Measurements from ENCODE around the gene CFB.

DNA sequence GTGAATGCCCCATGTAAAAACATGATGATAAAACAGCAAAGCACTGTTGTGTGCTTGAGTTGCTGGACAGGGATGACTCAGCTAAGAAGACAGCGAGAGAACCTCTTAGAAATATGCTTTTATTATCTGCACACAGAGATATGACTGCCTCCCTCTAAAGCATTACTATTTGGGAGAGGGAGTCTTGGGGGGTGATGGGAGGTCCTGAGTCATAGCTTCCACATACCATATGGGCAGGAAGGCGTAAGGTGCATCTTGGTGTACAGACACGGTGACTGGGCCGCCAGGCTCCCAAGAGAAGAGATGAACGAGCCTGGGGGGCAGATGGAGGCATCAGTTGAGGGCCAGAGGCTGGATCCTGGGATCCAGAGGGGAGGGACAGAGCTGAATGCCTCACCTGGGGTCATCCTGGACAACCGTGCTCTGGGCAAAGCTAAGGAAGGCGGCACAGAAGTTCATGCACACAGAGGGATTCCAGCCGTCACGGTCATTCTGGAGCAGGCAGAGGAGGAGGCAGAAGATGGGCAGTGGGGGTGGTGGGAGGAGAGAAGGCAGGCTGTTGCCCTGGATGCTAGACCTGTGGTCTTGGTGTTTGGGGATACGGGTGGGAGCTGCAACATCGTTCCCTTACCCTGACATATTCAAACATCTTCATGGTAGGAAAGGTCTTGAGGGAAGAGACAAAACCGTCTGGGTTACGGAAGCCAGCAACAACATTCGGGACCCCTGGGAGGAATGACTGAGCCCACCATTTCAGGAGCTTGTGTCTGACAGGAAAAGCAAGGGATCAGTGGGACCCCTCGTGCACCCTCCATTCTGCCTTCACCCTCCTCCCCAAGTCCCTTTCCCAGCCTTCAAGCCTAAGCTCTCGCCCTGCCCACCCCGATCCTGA lies 24.1 kb downstream of the CFB start:
- TF ChIP-seq, protein P1, sequence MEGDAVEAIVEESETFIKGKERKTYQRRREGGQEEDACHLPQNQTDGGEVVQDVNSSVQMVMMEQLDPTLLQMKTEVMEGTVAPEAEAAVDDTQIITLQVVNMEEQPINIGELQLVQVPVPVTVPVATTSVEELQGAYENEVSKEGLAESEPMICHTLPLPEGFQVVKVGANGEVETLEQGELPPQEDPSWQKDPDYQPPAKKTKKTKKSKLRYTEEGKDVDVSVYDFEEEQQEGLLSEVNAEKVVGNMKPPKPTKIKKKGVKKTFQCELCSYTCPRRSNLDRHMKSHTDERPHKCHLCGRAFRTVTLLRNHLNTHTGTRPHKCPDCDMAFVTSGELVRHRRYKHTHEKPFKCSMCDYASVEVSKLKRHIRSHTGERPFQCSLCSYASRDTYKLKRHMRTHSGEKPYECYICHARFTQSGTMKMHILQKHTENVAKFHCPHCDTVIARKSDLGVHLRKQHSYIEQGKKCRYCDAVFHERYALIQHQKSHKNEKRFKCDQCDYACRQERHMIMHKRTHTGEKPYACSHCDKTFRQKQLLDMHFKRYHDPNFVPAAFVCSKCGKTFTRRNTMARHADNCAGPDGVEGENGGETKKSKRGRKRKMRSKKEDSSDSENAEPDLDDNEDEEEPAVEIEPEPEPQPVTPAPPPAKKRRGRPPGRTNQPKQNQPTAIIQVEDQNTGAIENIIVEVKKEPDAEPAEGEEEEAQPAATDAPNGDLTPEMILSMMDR (IDR thresholded peaks at IDR 0.05; ENCODE audit: low read depth, low read length): no peak
- TF ChIP-seq POLR2A (IDR thresholded peaks at IDR 0.05; ENCODE audit: extremely low read depth, insufficient read length): no peak

Data from NB4 (cell line).